ENCODE measurements around the gene BNIPL.

BNIPL gene, protein sequence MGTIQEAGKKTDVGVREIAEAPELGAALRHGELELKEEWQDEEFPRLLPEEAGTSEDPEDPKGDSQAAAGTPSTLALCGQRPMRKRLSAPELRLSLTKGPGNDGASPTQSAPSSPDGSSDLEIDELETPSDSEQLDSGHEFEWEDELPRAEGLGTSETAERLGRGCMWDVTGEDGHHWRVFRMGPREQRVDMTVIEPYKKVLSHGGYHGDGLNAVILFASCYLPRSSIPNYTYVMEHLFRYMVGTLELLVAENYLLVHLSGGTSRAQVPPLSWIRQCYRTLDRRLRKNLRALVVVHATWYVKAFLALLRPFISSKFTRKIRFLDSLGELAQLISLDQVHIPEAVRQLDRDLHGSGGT

GRCh38 chr1:151036356-151036755 lies at the start of gene BNIPL:
Gene BNIPL, plus strand, starts transcription at chr1:151036586. Its CDS starts 140 bp downstream, at chr1:151036726.
- DNase-seq (ENCODE audit: low read depth): no peak

DNA sequence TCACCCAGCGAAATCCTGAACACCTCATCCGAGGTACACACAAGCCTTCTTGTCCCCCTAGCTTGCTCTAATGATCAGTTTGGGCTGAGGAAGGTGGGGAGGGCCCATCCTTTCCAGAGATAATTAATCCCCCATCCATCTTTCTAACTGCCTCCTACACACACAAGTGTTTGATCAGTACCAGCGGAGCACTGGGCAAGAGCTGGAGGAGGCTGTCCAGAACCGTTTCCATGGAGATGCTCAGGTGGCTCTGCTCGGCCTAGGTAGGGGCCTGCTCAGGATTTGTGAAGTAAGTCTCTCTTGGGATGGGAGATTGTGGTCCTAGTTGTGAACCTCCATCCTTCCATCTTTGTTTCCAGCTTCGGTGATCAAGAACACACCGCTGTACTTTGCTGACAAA lies 48.5 kb upstream of the BNIPL start:
- DNase-seq (ENCODE audit: low read depth): no peak

DNA sequence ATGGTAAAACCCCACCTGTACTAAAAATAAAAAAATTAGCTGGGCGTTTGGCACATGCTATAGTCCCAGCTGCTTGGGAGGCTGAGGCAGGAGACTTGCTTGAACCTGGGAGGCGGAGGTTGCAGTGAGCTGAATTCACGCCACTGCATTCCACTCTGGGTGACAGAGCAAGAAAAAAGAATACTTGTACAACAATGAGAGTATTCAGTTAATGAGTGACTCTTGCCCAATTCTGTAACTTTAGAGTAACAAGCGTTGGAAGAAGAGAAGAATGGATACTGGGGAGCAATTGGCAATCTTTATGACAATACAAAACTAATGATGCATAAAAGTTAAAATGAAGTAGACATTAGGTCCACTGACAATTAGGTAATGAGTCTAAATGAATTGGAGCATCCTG lies 43.8 kb upstream of the BNIPL start:
- DNase-seq (ENCODE audit: low read depth): no peak

GRCh38 chr1:150994248-150994647 lies 42.1 kb upstream of the BNIPL start:
- DNase-seq (ENCODE audit: low read depth): no peak

GRCh38 chr1:150995460-150995859 lies 40.9 kb upstream of the BNIPL start:
- no peak for DNase-seq (ENCODE audit: low read depth)

DNA sequence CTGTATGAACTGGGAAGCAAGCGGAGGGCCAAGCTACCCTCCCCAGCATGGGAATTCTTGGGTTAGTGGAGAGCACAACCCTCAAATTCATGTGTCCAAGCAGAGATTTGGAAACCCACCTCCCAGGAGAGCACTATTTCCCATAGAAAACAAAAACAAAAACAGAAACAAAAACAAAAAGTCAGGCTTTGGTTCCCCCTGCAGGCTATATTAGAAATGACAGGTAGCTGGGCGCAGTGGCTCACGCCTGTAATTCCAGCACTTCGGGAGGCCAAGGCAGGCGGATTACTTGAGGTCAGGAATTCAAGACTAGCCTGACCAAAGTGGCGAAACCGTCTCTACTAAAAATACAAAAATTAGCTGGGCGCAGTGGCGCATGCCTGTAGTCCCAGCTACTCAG lies 40.5 kb upstream of the BNIPL start:
- no peak for DNase-seq (ENCODE audit: low read depth)

DNA sequence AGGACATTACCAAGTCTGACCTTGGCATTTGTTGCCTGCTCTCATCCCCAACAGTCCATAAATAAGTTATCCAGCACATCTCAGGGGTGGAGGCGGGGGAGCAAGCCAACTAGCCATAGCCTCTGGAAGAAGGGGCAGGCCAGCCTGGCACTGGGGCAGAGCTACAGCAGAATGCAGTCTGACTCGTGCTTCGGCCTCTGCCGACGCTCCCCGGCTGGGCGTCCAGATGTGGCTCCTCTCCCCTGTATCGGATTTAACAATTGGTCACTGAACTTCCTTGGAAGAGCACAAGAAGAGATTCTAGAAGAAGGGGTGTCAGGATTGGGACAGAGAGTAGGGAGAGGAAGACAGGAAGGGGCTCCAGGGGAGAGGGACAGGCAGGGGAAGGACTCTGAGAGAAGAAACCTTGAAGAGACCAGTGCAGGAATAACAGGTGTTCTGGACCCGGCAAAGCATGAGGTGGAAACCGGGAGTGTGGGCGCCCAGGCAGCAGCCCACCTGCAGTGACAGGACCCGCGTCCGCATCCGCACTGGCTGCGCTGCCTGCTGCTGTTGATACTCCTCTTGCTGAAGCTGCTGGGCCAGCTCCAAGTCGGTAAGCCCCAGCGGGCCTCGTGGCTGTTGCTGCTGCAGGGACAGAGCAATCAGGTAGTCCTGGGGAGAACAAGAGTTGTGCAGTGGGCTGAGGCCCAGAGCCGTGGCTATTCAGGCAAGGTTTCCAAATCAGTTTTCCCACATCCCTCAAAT lies 39.1 kb upstream of the BNIPL start:
- no peak for DNase-seq (ENCODE audit: low read depth)

- DNase-seq (ENCODE audit: low read depth): no peak
Measured at GRCh38 chr1:150997949-150998348, 38.4 kb upstream of the BNIPL start.

DNA sequence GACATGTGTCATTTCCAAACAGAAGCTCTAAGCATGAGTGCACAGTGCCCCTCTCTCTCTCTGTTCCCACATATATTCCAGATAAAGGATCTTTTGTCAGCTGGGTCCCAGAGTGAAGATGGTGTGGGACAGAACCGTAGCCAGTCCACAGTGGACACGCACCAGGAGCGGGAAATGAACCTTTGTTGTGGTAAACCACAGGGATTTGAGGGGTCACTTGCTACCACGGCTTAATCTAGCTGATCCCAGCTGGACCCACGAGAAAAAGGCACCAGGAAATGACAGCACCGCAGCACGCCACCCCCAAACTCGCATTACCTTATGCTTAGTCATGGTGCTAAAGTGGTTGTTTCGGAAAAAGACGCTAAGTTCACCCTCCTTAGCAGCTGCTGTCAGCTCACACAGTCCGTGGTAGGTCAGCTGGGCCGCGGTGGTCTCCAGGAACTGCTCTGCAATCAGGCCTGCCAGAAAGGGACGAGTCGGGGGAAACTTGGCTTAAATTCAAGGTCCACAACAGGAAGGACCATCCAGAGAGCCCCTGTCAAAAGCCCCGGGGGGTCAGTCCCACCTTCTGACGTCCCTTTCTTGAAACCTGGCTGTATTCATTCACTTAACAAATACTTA lies 37.2 kb upstream of the BNIPL start:
- no peak for DNase-seq (ENCODE audit: low read depth)

DNA sequence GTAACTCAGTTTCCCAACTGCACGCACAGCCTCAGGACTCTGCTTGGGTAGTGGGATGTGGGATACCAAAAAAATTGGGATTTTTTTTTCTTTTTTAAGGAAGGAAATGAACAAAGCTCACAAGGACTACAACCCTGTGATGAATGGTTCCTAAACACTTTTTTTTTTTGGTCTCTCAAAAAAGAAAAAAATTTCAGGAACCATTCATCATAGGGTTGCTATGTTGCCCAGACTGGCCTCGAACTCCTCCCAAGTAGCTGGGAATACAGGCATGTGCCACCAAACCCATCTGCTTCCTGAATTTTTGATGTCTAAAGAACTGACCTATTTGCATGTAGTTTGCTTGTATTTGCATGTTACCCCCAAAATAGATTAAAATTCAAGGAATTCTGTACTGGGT lies 36.5 kb upstream of the BNIPL start:
- no peak for DNase-seq (ENCODE audit: low read depth)

GRCh38 chr1:151000408-151000807 lies 36.0 kb upstream of the BNIPL start:
- DNase-seq (ENCODE audit: low read depth): no peak

DNA sequence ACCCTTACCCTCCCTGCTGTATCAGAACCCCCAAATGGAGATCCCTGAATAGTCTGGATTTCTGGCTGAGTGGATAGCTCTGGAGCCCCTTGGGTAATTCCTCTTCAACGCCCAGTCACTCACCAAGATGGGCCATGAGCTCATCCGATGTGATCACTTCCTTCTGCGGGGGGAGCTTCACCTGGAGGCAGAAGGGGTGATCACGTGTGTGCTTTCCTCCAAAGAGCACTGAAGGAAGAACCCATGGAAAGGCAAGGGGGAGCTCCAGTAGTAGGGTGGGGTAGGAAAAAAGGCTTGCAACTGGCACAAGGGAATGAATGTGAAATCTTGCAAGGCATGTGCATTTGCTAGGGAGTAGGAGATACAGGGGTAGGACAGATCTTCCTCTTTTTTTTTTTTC lies 34.8 kb upstream of the BNIPL start:
- DNase-seq (ENCODE audit: low read depth): no peak

GRCh38 chr1:151002051-151002450 lies 34.3 kb upstream of the BNIPL start:
- no peak for DNase-seq (ENCODE audit: low read depth)

- no peak for DNase-seq (ENCODE audit: low read depth)
Measured at GRCh38 chr1:151002611-151003010, 33.8 kb upstream of the BNIPL start.

DNA sequence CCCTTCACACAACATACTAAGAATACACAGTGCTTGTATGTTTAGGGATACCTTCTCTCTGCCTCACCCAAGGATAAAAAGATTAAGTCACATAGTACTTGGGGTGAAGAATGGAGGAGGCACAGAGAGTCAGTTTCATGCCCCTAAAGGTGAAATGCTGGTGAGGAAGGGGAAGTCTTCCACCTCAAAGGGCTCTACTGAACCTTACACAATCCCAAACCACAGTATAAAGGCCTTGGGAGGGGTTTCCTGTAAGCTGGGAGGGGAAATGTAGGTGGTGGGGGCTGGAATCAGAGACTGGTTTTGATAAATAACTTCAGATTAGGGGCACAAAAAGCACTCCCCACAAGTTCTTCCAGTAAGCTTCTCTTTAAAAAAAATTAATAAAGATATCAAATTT lies 33.2 kb upstream of the BNIPL start:
- no peak for DNase-seq (ENCODE audit: low read depth)

DNA sequence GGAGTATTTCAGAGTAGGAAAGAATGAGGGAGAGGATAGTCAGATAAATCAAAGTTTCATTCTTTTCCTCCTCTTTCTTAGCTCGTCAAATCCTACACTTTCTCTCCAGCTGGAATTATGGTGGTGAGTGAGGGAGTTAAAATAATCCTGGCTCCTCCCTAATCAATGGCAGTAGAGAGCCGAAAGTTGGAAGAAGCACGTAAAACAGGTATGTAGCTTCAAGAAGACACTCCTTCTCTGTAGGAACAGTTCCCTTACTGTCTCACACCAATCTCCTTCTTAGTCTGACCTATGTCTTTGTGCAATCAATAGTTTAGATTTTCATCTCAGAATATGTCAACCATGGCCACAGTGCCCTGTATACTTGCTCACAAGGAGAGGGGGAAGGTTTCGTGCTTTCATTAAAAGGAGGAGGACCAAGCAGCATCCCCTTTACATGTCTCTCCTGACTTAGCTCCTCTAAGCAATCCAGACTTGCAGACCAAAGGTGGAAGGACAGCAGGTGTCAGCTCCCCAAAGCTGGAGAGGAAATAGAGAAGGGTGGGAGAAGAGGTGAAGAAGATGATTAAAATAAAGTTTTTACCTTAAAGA lies 30.6 kb upstream of the BNIPL start:
- DNase-seq (ENCODE audit: low read depth): no peak

DNA sequence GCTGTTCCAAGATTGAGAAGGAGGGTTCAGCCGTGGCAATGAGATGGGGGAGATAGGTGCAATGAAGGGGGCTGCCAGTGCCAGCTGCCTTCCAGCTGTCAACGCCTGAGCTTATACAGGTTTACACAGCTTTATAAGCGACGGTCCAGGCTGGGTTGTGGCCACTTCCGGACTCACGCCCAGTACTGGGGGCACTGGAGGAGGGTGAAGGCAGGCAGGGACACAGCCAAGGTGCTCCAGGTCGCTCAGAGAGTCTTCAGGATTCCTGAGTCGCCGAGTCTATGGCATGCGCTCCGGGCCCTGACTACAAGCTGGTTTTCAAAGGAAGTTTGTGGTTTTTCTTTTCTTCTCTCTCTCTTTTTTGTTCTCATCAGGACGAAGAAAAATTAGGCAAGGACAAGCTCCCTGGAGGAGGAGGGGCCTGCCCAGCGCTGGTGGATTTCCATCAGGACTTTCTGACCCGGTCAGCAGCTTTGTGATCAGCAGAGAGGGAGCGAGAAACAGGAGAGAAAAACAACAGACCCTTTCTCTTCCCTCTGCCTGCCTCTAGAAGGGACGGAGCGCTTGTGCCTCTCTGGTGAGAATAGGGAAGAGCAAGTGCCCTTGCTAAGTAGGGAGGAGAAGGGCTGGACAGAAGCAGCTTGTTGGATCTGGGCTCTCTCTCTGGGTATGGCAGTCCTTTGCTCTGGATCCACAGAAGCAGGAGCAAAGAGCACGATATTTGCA lies 29.9 kb upstream of the BNIPL start, which contains the start of gene MINDY1:
MINDY1 (minus strand) TSS at position 576 of the 726 bp plus-strand sequence. CDS start 4,285 bp downstream, outside the sequence.
- DNase-seq (ENCODE audit: low read depth): no peak

- no peak for DNase-seq (ENCODE audit: low read depth)
Measured at GRCh38 chr1:151007853-151008243, 28.5 kb upstream of the BNIPL start.

DNA sequence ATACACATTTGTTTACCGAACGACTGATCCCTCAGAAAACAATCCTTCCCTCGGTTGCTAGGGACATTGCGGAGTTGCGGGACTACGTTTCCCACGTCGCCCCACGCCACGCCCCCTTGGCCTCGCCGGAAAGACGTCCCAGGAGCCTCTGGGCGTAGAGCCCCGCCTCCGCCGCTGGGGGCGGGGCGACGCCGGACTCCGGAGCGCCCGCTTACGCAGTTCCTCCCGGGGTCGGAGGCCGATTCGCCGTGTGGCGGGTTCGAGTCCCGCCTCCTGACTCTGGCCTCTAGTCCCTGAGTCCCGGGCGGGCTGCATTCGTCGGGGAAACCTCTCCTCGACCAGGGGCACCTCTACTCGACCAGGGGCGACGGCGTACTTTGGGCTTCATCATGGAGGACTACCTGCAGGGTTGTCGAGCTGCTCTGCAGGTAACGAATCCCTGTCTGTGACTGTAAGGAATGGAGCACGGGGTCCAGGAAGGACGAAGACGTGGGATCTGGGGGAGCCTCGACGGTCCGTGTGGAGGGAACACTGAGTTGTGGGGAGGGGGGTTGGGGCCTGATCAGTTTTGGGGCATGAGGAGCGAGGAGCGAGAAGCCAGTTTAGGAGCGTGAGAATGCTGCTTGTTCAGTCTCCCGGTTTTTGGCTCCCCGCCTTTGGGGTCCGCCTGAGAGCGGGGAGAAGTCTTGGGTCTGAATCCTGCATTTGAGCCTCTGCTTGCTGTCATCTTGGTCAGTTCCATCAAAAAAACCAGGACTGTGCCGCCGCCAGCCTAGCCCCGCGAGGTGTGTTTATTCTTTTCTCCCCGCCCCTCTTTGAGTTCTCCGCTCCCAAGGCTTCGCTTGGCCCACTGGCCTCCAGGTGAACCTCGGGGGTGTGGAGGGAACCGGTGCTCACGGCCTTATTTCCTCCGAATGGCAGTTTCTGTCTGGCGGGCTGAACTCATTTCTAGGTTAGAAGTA lies 27.9 kb upstream of the BNIPL start, which contains the start of gene PRUNE1:
PRUNE1 (plus strand) TSS at position 206 of the 962 bp plus-strand sequence; CDS start at position 390, 184 bp downstream.
- peak; percentile 91 for DNase-seq (ENCODE audit: low read depth)

- no peak for DNase-seq (ENCODE audit: low read depth)
Measured at GRCh38 chr1:151009206-151009587, 27.2 kb upstream of the BNIPL start.

All from stimulated activated CD8-positive, alpha-beta memory T cell treated with anti-CD3 and anti-CD28 coated beads, Interleukin-7, amount 100 ng/mL, for 24 hours (primary cell).